ENCODE results near the gene SEC22B.
"Not testable (repeated sequence)": the region's sequence is repeated elsewhere in the genome, so short reads cannot be mapped to it uniquely, and the experiment has no call there.

SEC22B gene

GRCh38 chr1:120113134-120113533 is 63.2 kb downstream of the SEC22B start:
- POLR2A ChIA-PET; CTCF ChIA-PET; H3K4me3 ChIP-seq (ENCODE audit: low read depth, low read length); DNase-seq (ENCODE audit: low read depth, low spot score): not testable (repeated sequence)

DNA sequence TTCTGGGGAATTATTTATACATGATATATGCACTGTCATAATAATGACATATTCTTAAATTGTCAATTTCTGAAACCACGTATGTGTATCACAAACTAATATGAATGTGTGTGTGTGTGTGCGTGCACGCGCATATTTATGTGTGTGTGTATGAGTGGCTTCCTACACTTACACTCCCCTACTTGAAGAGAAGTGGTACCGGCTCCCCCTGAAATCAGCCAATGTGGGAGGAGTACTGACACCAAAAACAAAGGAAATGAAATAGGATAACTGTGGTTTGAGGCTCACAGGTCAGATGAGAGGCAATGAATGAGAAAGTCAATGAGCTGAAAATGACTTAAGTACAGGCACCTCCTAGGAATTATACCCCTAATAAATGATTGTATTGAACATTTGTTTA is 64.1 kb downstream of the SEC22B start:
- H3K4me3 ChIP-seq (ENCODE audit: low read depth, low read length); CTCF ChIA-PET; DNase-seq (ENCODE audit: low read depth, low spot score); POLR2A ChIA-PET: not testable (repeated sequence)

DNA sequence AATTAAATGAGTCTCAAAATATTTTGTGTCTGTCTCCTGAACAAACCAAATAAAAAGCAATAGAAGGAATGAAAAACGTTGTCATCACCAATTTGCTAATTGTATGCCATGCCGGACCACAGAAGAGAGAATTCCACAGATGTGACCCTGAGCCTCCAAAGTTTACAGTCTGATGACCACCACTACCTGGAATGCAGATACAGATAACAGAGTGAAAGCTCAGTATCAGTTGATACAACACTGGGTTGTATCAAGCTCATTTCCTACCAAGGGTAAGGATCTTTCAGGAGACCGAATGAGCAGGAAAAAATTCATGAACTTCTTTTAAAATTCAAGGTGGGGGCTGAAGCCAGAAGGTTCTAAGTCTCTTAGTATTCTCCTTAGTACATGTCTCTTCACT is 64.5 kb downstream of the SEC22B start:
- POLR2A ChIA-PET; CTCF ChIA-PET; DNase-seq (ENCODE audit: low read depth, low spot score); H3K4me3 ChIP-seq (ENCODE audit: low read depth, low read length): not testable (repeated sequence)

- POLR2A ChIA-PET; DNase-seq (ENCODE audit: low read depth, low spot score); H3K4me3 ChIP-seq (ENCODE audit: low read depth, low read length); CTCF ChIA-PET: not testable (repeated sequence)
Measured at GRCh38 chr1:120111008-120111407, 65.3 kb downstream of the SEC22B start.

DNA sequence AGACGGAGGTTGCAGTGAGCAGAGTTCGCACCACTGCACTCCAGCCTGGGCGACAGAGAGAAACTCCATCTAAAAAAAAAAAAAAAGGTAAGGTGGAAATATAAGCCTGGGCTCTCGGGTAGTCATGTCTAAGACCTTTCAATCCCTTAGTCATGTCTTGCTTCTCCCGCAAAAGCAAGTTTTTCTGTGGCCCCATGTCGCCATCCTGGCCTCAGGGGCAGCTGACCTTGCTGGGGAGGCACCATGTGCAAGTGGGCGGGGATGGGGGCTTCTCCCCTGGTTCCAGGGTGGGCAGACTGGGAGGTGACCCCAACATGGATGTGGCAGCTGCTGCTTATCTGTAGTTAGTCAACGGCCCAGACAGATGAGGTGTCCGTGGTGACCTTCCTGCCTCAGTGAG is 66.7 kb downstream of the SEC22B start:
- H3K4me3 ChIP-seq (ENCODE audit: low read depth, low read length); POLR2A ChIA-PET; CTCF ChIA-PET; DNase-seq (ENCODE audit: low read depth, low spot score): not testable (repeated sequence)

DNA sequence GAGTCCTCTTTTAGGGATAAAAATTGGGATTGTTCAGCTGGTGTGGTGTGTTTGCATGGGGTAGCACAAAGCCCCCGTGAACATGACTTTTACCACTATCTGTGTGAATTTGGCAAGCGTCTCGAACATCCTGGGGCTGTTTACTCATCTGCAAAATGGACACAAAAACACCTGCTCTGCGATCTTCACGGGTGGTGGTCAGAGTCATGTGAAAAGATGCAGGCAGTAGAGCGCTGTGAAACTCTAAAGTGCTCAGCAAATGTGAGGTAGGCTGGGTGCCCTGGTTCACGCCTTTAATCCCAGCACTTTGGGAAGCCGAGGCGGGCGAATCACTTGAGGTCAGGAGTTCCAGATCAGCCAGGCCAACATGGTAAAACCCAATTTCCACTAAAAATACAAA is 67.1 kb downstream of the SEC22B start:
- CTCF ChIA-PET; H3K4me3 ChIP-seq (ENCODE audit: low read depth, low read length); DNase-seq (ENCODE audit: low read depth, low spot score); POLR2A ChIA-PET: not testable (repeated sequence)

GRCh38 chr1:120105288-120105687 is 71.0 kb downstream of the SEC22B start:
- H3K4me3 ChIP-seq (ENCODE audit: low read depth, low read length); POLR2A ChIA-PET; CTCF ChIA-PET; DNase-seq (ENCODE audit: low read depth, low spot score): not testable (repeated sequence)

DNA sequence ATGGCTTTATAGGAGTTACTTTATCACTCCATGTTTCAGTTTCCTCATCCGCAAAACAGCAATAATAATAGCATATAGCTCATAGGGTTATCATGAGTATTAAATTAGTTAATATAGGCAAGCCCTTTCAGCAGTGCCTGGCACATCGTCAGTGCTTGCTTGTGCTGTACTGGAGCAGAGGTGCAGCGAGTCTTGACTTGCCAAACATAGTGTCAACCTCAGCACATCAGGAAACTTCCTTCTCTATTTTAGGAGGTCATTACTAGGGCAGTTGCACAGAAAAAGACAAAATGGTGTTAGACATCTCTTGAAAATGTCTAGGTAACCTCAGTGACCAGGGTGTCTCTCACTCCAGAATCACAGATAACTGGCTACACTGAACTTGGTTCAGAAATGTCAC is 72.6 kb downstream of the SEC22B start:
- H3K4me3 ChIP-seq (ENCODE audit: low read depth, low read length); DNase-seq (ENCODE audit: low read depth, low spot score); POLR2A ChIA-PET; CTCF ChIA-PET: not testable (repeated sequence)

- H3K4me3 ChIP-seq (ENCODE audit: low read depth, low read length); POLR2A ChIA-PET; CTCF ChIA-PET; DNase-seq (ENCODE audit: low read depth, low spot score): not testable (repeated sequence)
Measured at GRCh38 chr1:120101593-120101992, 74.7 kb downstream of the SEC22B start.
